Hypothalamus (tissue), 51 donors: Measurements from ENCODE around the gene MYADML2.

Source experiments
- DNase-seq, 51 donors: peaks; one replicate each; lab custom pipeline; 2025; lab: John Stamatoyannopoulos, UW

The MYADML2 gene

GRCh38 chr17:81913394-81914102, 33.5 kb downstream of the MYADML2 start:
- no peak for DNase-seq

- DNase-seq: no peak
Measured at GRCh38 chr17:81912441-81913309, 34.4 kb downstream of the MYADML2 start.

GRCh38 chr17:81911969-81912368, 35.1 kb downstream of the MYADML2 start:
- no peak for DNase-seq

GRCh38 chr17:81911277-81911961, 35.6 kb downstream of the MYADML2 start, which contains the start of gene PCYT2:
PCYT2 (minus strand) TSS chr17:81911399; CDS start chr17:81911355, 44 bp downstream.
- DNase-seq: peak; percentile 25 to 94 (median 83)

GRCh38 chr17:81910840-81911276, 36.2 kb downstream of the MYADML2 start:
- DNase-seq: peak in 1 of 51 donors; percentile 41

GRCh38 chr17:81909966-81910839, 36.8 kb downstream of the MYADML2 start:
- DNase-seq: no peak

- no peak for DNase-seq
Measured at GRCh38 chr17:81909231-81909630, 37.8 kb downstream of the MYADML2 start.

- DNase-seq: no peak
Measured at GRCh38 chr17:81908793-81909192, 38.2 kb downstream of the MYADML2 start.

GRCh38 chr17:81907219-81908145, 39.6 kb downstream of the MYADML2 start:
- DNase-seq: no peak

- DNase-seq: no peak
Measured at GRCh38 chr17:81906476-81907218, 40.4 kb downstream of the MYADML2 start.

- no peak for DNase-seq
Measured at GRCh38 chr17:81905993-81906392, 41.0 kb downstream of the MYADML2 start.

- DNase-seq: no peak
Measured at GRCh38 chr17:81905424-81905875, 41.6 kb downstream of the MYADML2 start.

- no peak for DNase-seq
Measured at GRCh38 chr17:81904600-81905423, 42.2 kb downstream of the MYADML2 start.

GRCh38 chr17:81903896-81904599, 43.0 kb downstream of the MYADML2 start:
- no peak for DNase-seq

GRCh38 chr17:81903415-81903831, 43.6 kb downstream of the MYADML2 start:
- no peak for DNase-seq

- no peak for DNase-seq
Measured at GRCh38 chr17:81902653-81903414, 44.2 kb downstream of the MYADML2 start.
